ENCODE data around the gene SLF2. TPM values are rescaled to one million over a fixed set of nuclear protein-coding genes. Genes with fewer than 3 reads are reported as not detected.

SLF2 gene
- total RNA-seq, 1 donor from 2014 or later, result 22.2 TPM

DNA sequence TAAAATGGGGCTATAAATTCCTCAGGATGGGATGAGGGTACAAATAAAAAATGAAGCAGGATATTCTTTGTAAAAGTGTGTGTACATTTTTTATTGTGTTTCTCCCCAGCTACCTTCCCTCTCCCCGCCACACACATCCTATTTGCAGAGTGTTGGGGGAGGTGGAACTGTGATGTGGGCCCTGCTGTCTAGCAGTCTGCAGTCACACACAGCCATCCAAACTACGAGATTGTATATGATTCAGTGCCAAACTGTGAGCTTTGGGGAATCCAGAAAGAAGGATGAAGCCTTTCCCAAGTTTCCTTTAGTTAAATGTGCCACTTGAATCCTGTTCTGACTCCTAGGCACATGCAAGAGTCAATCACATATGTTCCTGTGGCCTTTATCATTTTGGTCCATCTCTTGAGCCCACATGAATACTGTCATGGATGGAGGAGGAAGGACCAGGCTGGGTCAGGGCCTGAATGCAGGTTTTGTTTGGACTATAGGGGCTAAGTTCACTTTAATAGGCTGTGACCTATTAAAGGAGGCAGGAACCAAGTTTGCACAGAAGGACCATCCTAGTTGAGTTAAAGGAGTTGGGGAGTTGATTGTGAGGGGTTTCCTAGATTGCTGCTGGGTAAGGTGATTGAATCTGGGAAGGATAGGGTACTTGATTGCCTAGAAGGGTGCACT is 55.4 kb downstream of the SLF2 start:
- no peaks in the 10 kb centered on the region for H3K27me3 ChIP-seq (ENCODE audit: control insufficient read depth, insufficient read depth, low read length)
- peaks cover 3% of the 10 kb centered on the region for H3K36me3 ChIP-seq (ENCODE audit: control insufficient read depth, insufficient read depth, low read length)
- TF ChIP-seq, protein P1, sequence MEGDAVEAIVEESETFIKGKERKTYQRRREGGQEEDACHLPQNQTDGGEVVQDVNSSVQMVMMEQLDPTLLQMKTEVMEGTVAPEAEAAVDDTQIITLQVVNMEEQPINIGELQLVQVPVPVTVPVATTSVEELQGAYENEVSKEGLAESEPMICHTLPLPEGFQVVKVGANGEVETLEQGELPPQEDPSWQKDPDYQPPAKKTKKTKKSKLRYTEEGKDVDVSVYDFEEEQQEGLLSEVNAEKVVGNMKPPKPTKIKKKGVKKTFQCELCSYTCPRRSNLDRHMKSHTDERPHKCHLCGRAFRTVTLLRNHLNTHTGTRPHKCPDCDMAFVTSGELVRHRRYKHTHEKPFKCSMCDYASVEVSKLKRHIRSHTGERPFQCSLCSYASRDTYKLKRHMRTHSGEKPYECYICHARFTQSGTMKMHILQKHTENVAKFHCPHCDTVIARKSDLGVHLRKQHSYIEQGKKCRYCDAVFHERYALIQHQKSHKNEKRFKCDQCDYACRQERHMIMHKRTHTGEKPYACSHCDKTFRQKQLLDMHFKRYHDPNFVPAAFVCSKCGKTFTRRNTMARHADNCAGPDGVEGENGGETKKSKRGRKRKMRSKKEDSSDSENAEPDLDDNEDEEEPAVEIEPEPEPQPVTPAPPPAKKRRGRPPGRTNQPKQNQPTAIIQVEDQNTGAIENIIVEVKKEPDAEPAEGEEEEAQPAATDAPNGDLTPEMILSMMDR (IDR thresholded peaks at IDR 0.05; ENCODE audit: insufficient read depth, low read length, poor library complexity, severe bottlenecking), result no peak
- no peak overlapping the region for H3K4me3 ChIP-seq (ENCODE audit: low read depth, low read length)
- DNase-seq (ENCODE audit: low read depth), result no peak

DNA sequence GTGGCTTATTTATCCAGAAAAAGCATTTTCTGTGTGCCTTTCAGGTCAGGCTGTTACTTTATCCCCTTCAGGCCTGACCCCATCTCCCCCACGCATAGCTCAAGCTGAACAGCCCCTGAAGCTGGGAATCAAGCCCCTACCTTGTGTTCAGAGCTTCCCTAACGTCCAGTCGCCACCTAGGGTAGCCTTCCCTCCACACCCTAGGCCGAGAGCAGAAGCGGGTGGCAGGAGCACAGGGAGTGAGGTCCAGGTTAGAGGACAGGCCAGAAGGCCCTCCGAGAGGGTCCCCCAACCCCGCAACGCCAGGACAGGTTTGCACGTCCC is 56.1 kb downstream of the SLF2 start:
- Histone ChIP-seq H3K27me3 (ENCODE audit: control insufficient read depth, insufficient read depth, low read length) (no peaks in the 10 kb centered on the region), H3K4me3 (ENCODE audit: low read depth, low read length) (peak overlapping the region; percentile 58)

GRCh38 chr10:100969187-100970075 is 56.7 kb downstream of the SLF2 start, which contains the start of gene SEMA4G:
TSS of gene SEMA4G (plus strand) at chr10:100969504. CDS start at chr10:100972913, 3,409 bp downstream.
- TF ChIP-seq, protein P1 (IDR thresholded peaks at IDR 0.05; ENCODE audit: insufficient read depth, low read length, poor library complexity, severe bottlenecking), result peak; percentile 89
- no peaks in the 10 kb centered on the region for H3K27me3 ChIP-seq (ENCODE audit: control insufficient read depth, insufficient read depth, low read length)
- peaks cover 1% of the 10 kb centered on the region for H3K36me3 ChIP-seq (ENCODE audit: control insufficient read depth, insufficient read depth, low read length)
- peak within 1 kb of the TSS; percentile 58 for H3K4me3 ChIP-seq (ENCODE audit: low read depth, low read length)
- DNase-seq (ENCODE audit: low read depth), result no peak

More for the DNA sequence above, 56.1 kb downstream of the SLF2 start:
- H3K36me3 ChIP-seq (ENCODE audit: control insufficient read depth, insufficient read depth, low read length), result peaks cover 3% of the 10 kb centered on the region
- no peak for DNase-seq (ENCODE audit: low read depth)
- TF ChIP-seq, protein P1 (IDR thresholded peaks at IDR 0.05; ENCODE audit: insufficient read depth, low read length, poor library complexity, severe bottlenecking), result no peak

GRCh38 chr10:100970076-100970913 is 57.5 kb downstream of the SLF2 start:
- Histone ChIP-seq H3K36me3 (ENCODE audit: control insufficient read depth, insufficient read depth, low read length) (peaks cover 1% of the 10 kb centered on the region), H3K27me3 (ENCODE audit: control insufficient read depth, insufficient read depth, low read length) (no peaks in the 10 kb centered on the region), H3K4me3 (ENCODE audit: low read depth, low read length) (peak overlapping the region; percentile 58)
- TF ChIP-seq, protein P1 (IDR thresholded peaks at IDR 0.05; ENCODE audit: insufficient read depth, low read length, poor library complexity, severe bottlenecking), result no peak
- DNase-seq (ENCODE audit: low read depth), result no peak

- no peak overlapping the region for H3K4me3 ChIP-seq (ENCODE audit: low read depth, low read length)
- H3K27me3 ChIP-seq (ENCODE audit: control insufficient read depth, insufficient read depth, low read length), result no peaks in the 10 kb centered on the region
- no peaks in the 10 kb centered on the region for H3K36me3 ChIP-seq (ENCODE audit: control insufficient read depth, insufficient read depth, low read length)
- DNase-seq (ENCODE audit: low read depth), result no peak
- TF ChIP-seq, protein P1 (IDR thresholded peaks at IDR 0.05; ENCODE audit: insufficient read depth, low read length, poor library complexity, severe bottlenecking), result no peak
Observed at GRCh38 chr10:100970914-100971811, 58.4 kb downstream of the SLF2 start.

Measured in kidney epithelial cell (primary cell).